HFF-Myc (cell line): ENCODE measurements around the gene TXNRD1.
"Not testable (repeated sequence)": the region's sequence is repeated elsewhere in the genome, so short reads cannot be mapped to it uniquely, and the experiment has no call there.

Experiments used
- DNase-seq: peaks from one replicate; pipeline ENCODE4 v3.0.0-alpha.2; 2011; ENCODE audit warnings: low read depth; ENCODE audit errors: extremely low read depth
- H3K4me3 ChIP-seq: replicated peaks from 2 replicates; pipeline ENCODE4 v1.5.1; 2011; ENCODE audit warnings: low read depth, mild to moderate bottlenecking, control low read depth, low read length
- TF ChIP-seq, protein P1 (sequence below): IDR thresholded peaks from 2 replicates; pipeline ENCODE4 v1.5.1; 2012; ENCODE audit warnings: mild to moderate bottlenecking, low read depth, low read length, control low read depth; ENCODE audit errors: missing control alignments

The TXNRD1 gene

DNA sequence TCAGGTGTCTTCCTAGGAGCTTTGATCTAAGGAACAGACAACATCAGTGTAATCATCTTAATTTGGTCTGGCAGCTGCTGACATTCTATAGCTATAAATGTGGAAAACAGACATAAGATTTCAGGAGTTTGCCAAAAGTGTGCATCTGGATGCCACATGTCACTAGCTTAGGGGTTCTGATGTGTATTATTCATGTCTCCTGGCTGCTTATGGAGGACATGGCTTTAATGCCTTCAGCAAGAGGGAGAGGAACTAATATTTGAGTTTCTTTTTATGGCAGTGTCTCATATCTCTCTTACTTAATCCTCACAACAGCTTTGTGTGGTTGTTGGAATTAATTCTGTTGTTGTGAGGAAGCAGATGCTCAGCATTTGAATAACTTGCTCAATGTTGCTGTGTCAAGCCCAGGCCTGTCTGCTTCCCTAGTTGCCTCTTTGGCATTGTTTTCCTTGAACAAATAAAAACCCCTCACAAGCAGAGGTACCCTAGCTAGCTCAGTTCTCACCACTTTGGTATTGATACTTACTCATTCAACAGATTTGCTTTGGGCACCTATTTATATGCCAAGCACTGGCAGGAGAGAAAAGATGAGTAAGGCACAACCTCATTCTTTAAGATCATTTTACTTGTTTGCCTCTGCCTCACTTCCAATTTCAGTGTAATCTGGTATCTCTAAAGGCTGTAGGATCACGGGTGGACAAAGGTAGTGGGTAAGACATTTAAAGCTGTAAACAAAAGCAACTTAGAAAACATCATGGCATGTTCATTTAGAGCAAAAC, 48.2 kb downstream of the TXNRD1 start:
- TF ChIP-seq, protein P1, sequence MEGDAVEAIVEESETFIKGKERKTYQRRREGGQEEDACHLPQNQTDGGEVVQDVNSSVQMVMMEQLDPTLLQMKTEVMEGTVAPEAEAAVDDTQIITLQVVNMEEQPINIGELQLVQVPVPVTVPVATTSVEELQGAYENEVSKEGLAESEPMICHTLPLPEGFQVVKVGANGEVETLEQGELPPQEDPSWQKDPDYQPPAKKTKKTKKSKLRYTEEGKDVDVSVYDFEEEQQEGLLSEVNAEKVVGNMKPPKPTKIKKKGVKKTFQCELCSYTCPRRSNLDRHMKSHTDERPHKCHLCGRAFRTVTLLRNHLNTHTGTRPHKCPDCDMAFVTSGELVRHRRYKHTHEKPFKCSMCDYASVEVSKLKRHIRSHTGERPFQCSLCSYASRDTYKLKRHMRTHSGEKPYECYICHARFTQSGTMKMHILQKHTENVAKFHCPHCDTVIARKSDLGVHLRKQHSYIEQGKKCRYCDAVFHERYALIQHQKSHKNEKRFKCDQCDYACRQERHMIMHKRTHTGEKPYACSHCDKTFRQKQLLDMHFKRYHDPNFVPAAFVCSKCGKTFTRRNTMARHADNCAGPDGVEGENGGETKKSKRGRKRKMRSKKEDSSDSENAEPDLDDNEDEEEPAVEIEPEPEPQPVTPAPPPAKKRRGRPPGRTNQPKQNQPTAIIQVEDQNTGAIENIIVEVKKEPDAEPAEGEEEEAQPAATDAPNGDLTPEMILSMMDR: no peak
- H3K4me3 ChIP-seq: no peak overlapping the region
- DNase-seq: peak; percentile 94

DNA sequence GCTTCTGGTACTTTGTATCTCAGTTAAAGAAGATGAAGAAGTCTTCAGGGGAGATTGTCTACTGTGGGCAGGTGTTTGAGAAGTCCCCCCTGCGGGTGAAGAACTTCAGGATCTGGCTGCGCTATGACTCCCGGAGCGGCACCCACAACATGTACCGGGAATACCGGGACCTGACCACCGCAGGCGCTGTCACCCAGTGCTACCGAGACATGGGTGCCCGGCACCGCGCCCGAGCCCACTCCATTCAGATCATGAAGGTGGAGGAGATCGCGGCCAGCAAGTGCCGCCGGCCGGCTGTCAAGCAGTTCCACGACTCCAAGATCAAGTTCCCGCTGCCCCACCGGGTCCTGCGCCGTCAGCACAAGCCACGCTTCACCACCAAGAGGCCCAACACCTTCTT, 49.9 kb downstream of the TXNRD1 start:
- DNase-seq, H3K4me3 ChIP-seq: not testable (repeated sequence)

DNA sequence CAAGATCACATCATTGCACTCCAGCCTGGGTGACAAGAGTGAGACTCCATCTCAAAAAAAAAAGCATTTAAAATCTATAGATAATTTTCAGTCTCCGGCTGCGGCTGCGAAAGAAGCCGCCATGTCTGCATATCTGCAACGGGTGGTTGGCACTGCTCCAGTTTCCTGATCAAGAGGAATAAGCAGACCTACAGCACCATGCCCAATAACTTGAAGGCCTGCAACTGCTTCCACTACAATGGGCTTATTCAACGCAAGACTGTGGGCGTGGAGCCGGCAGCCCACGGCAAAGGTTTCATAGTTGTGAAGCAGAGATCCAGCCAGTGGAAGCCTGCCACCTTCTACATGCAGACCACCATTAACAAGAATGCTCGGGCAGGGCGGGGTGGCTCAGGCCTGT, 57.4 kb downstream of the TXNRD1 start:
- H3K4me3 ChIP-seq: no peak overlapping the region
- no peak for DNase-seq
- TF ChIP-seq, protein P1: no peak

DNA sequence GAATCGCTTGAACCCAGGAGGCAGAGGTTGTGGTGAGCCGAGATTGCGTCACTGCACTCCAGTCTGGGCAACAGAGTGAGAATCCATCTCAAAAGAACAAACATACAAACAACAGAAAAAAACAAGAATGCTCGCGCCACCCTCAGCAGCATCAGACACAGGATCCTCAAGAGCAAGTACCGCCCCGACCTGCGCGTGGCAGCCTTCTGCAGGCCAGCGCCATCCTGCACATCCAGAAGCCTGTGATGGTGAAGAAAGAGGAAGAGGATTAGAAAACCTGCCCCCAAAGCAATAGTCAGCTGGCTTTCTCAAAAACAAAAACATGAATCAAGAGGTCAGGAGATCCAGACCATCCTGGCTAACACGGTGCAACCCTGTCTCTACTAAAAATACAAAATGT, 57.9 kb downstream of the TXNRD1 start:
- DNase-seq: no peak
- TF ChIP-seq, protein P1: no peak
- H3K4me3 ChIP-seq: no peak overlapping the region

DNA sequence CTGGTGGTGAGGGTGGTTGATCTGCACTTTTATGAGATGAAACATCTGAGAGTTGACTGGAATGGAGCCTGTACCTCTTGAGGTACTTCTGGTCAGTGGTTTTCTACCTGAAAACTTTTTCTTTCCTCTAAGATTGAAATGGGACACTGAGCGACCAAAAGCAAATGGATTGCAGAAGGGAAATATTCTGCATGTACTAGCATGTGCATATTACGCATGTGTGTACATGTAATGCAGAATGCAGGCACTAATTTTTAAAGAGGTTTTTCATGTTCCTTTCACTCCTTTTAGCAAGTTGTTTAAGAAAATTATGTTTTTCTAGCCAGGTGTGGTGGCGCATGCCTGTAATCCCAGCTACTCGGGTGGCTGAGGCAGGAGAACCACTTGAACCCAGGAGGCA, 59.2 kb downstream of the TXNRD1 start:
- H3K4me3 ChIP-seq: no peak overlapping the region
- TF ChIP-seq, protein P1: no peak
- no peak for DNase-seq

DNA sequence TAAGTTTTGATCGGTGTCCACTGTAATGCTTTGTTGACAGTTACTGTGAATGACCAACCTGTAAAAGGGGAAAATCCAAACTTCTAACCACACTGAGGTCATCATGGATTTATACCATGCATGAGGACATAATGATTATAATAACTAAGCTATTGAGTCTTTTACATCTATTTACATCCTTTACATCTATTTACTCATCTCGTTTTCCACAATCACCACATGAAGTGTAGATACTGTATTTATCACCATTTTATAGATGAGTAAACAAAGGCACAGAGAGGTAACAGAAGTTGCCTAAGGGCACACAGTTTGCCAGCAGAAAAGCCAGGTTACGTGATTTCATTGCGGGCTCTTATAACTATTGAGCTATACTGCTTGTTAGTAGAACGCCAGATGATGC, 60.1 kb downstream of the TXNRD1 start:
- TF ChIP-seq, protein P1: no peak
- no peak overlapping the region for H3K4me3 ChIP-seq

DNA sequence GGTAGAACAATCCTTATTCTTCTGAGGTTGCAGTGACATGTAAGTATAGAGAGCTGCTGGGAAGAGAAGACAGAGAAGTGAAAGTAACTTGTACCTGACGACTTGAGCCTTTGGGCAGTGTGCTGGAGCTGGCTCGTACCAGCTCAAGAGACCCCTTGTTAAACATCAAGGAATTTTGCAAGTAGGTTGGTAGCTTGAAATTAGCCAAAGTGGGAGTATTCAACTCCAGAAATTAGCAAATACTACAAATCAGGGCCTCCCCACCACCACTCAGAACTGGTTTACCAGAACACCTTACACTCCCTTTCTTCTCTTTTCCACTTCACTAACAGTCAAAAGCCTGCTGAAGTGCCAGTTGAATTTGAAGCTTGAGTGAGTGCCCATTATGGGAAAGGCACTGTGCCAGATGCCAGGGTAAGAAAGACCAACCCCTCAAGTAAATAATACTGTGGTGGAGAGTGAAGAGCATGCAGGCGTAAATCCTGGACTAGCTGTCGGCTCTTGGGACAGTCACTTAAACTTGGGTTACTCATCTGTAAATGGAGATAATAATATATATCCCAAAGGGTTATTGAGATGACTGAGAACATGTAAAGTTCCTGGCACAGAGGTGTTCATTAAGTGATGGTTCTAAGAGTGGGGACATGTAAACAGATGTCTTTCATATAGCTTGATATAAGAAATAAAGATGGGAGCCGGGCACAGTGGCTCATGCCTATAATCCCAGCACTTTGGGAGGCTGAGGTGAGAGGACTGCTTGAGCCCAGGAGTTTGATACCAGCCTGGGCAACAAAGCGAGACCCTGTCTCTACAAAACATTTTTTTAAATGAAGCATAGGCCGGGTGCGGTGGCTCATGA, 60.9 kb downstream of the TXNRD1 start:
- H3K4me3 ChIP-seq: no peak overlapping the region
- TF ChIP-seq, protein P1: no peak
- DNase-seq: no peak

More for the DNA sequence above, 60.1 kb downstream of the TXNRD1 start:
- no peak for DNase-seq
